Aorta (tissue), 5 donors: ENCODE data around the gene TTC27. TPM values are rescaled to one million over a fixed set of nuclear protein-coding genes. Genes with fewer than 3 reads are reported as not detected.
A peak's percentile ranks its signal among the peaks of the same experiment; 100 is the strongest.

ENCODE experiments used
- ATAC-seq: fragments of 200-7000 bp; cut with Tn5 transposase; one replicate; pipeline ENCODE4 v1.9.1; 2022; ENCODE audit warnings: moderate library complexity; ENCODE audit not compliant: low FRiP score
- DNase-seq, 2 donors: peaks; one replicate each; pipeline ENCODE4 v3.0.0-alpha.2; 2020
- H3K27ac ChIP-seq, 2 donors: one replicate each; pipeline ENCODE4 v1.5.1; 2013; ENCODE audit warnings: low read length in 2 of 2, mild to moderate bottlenecking in 2 of 2, moderate library complexity in 2 of 2, control low read depth in 1 of 2, inconsistent platforms in 1 of 2, low read depth in 1 of 2
- H3K27me3 ChIP-seq, 2 donors: one replicate each; pipeline ENCODE4 v1.6.1; 2013; ENCODE audit warnings: control low read depth in 1 of 2, low read length in 1 of 2, mild to moderate bottlenecking in 1 of 2, moderate library complexity in 1 of 2; ENCODE audit not compliant: insufficient read depth in 2 of 2, control insufficient read depth in 1 of 2
- H3K36me3 ChIP-seq, 2 donors: one replicate each; pipeline ENCODE4 v1.6.1; 2013; ENCODE audit warnings: control low read depth in 1 of 2, low read length in 1 of 2, mild to moderate bottlenecking in 1 of 2; ENCODE audit not compliant: insufficient read depth in 2 of 2, control insufficient read depth in 1 of 2
- H3K4me1 ChIP-seq, 2 donors: one replicate each; pipeline ENCODE4 v1.6.1; 2013; ENCODE audit warnings: low read length in 2 of 2, control low read depth in 1 of 2, mild to moderate bottlenecking in 1 of 2, moderate library complexity in 1 of 2; ENCODE audit not compliant: insufficient read depth in 2 of 2, control insufficient read depth in 1 of 2
- H3K4me3 ChIP-seq, 2 donors: one replicate each; pipeline ENCODE4 v1.5.1; 2013; ENCODE audit warnings: low read length in 2 of 2, control low read depth in 1 of 2, mild to moderate bottlenecking in 1 of 2
- H3K9me3 ChIP-seq: one replicate; pipeline ENCODE4 v1.6.1; 2013; ENCODE audit warnings: mild to moderate bottlenecking, low read length; ENCODE audit not compliant: control insufficient read depth
- WGBS, 2 donors: extraction: QIAGEN DNeasy Blood & Tissue Kit; methylation state at CpG; one replicate each; pipeline ENCODE4 v1.1.7; 2013; 5-methylcytosine and 5-hydroxymethylcytosine counted together
- intact Hi-C, 2 donors: fragments of 100-400 bp; cut with DNase I; formaldehyde crosslinking; loops; one replicate each; pipeline versions ENCODE4 v1.14.2 to v1.15.0; 2022
- polyA plus RNA-seq, 2 donors: library from polyadenylated mRNA; stranded (reverse); fragments of 200-250 nt; gene quantifications; one replicate each; pipeline ENCODE4 v1.2.3, GENCODE V29; 2013
- total RNA-seq, 2 donors: library from RNA; stranded (reverse); fragmentation: NEBNext Ultra II Directional; extraction: Animal tissue kit (Norgen Biotek cat#: 25700); gene quantifications; one replicate each; pipeline ENCODE4 v1.2.1, GENCODE V29; 2021
- donor health status: healthy with polysubstance abuse.
- donor health status: Bipolar disorder and iron deficiency.
- donor health status: DM: no; HTN: no; CAD: no.
- donor health status: DM: no; HTN: no; CAD: no.
- donor health status: DM: yes; HTN: yes; CAD: no.

Gene TTC27
- total and polyA plus RNA-seq, 4 donors, result 5.0 to 22.4 (median 13.0) TPM

DNA sequence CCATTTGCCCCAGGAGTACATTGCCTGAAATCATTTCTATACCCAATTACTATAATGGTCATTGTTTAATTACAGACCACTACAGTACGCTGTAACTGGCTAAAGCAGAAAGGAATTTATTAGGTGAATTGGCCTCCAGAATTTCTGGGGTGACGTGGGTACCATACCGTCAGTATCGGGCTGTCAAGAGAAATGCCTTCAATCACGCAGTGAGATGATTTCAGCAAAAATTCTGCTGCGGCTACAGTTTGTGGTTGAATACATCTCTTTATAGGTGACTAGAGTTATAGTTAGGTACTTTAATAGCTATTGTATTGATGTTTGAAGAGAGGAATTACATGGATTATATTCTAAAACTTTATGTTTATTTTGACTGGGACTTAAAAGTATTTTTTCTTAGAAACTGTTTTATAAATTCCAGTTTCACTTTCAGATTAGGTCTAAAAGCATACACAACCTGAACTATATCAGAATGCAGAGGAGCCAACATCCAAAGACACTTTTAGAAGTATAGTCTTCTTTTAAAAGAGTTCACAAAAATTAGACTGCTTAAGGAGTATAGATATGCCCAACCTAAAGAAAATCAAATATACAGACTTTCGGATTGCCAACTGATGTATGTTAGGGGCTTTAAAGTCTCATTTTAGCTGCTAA lies 128.4 kb downstream of the TTC27 start:
- 86 to 88% methylated on average over 7 of the region's 7 CpGs for WGBS, 2 donors
- H3K4me3 ChIP-seq, result no peak overlapping the region
- no peak for DNase-seq
- peaks cover 0 to 2% of the 10 kb centered on the region in 2 donors for H3K36me3 ChIP-seq
- intact Hi-C loops, result no loop called here
- no peaks in the 10 kb centered on the region for H3K9me3 ChIP-seq
- no peak overlapping the region for H3K27ac ChIP-seq
- peaks cover 2 to 3% of the 10 kb centered on the region in 2 donors for H3K4me1 ChIP-seq
- H3K27me3 ChIP-seq, result no peaks in the 10 kb centered on the region
- no peak for ATAC-seq

DNA sequence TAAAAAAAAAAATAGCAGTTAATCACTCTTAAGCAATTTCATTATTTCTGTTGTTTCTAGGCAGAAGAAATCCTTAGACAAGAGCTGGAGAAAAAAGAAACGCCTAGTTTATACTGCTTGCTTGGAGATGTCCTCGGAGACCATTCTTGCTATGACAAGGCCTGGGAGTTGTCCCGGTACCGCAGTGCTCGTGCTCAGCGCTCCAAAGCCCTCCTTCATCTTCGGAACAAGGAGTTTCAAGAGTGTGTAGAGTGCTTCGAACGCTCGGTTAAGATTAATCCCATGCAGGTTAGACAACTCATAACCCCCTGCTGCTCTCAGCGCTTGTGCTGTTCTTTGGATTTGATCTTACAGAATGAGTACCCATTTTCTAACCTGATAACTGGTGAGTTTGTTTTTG lies 130.4 kb downstream of the TTC27 start:
- WGBS, 2 donors, result 79 to 80% methylated on average over 11 of the region's 11 CpGs
- intact Hi-C loops, result no loop called here
- DNase-seq (no peak), ATAC-seq (no peak)
- no peaks in the 10 kb centered on the region for H3K9me3 ChIP-seq
- H3K4me3 ChIP-seq, result no peak overlapping the region
- H3K4me1 ChIP-seq, result no peaks in the 10 kb centered on the region
- H3K27ac ChIP-seq, result no peak overlapping the region
- H3K27me3 ChIP-seq, result no peaks in the 10 kb centered on the region
- peaks cover 0 to 2% of the 10 kb centered on the region in 2 donors for H3K36me3 ChIP-seq

DNA sequence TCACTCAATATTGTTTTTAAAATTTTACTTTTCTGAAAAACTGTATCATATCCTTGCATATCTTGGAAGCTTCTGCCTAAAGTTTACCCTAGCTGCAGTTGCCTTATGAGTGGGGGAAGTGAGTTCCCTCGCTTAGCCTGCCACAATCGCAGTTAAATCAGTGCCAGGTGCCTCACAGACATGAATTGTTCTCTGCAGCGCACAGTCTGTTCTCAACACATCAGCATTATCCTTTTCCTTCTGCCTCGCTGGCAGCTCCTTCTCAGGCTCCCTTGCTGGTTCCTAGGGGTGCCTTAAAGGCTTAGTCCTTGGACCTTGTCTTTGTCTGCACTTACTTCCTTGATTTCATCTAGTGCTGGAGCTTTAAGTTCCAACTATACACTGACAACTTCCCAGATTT lies 132.8 kb downstream of the TTC27 start:
- H3K27me3 ChIP-seq, result no peaks in the 10 kb centered on the region
- DNase-seq (no peak), ATAC-seq (no peak)
- 73 to 84% methylated on average over 4 of the region's 4 CpGs for WGBS, 2 donors
- peaks cover 0 to 4% of the 10 kb centered on the region in 2 donors for H3K36me3 ChIP-seq
- no peak overlapping the region for H3K4me3 ChIP-seq
- H3K9me3 ChIP-seq, result no peaks in the 10 kb centered on the region
- intact Hi-C loops, result no loop called here
- H3K4me1 ChIP-seq, result no peaks in the 10 kb centered on the region
- no peak overlapping the region for H3K27ac ChIP-seq

DNA sequence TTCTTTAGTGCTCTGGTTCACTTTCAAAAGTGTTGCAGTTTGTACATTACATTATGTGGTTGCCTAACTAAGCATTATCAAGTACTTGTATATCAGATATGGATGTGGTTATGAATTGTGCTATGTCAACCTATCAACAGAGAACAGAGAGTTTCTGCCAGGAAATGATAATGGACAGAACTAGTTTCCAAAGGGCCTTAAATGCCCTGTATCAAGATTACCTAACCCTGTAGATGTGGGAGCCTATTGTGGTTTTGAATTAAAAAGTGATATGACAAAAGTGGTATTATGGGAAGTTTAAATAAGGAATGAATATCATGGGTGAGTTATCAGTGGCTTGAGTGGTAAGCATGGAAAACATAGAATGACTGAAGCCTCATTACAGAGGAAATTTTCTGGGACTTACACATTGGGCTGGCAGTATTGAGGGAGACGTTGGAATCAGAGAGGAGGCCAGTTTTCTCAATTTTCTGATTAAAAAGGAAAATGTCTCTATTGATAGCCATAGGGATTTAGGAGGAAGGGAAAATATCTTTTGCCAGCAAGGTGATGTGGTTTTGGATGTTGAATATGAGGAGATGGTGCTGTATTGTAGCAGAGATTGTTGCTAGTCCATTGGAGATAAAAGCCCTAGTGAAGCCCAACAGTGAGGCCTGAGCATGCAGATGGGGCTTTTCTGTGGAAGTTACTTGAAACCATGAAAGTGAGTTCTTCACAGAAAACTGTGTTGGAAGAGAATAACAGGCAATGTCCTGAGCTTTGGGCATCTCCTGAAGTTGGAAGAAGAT lies 140.7 kb downstream of the TTC27 start:
- Histone ChIP-seq H3K27me3 (no peaks in the 10 kb centered on the region), H3K4me3 (no peak overlapping the region), H3K9me3 (no peaks in the 10 kb centered on the region), H3K4me1 (no peaks in the 10 kb centered on the region), H3K27ac (no peak overlapping the region), H3K36me3 (peaks cover 0 to 2% of the 10 kb centered on the region in 2 donors)
- 84 to 85% methylated on average over 1 of the region's 1 CpG for WGBS, 2 donors
- no peak for ATAC-seq
- intact Hi-C loops, result no loop called here
- no peak for DNase-seq

DNA sequence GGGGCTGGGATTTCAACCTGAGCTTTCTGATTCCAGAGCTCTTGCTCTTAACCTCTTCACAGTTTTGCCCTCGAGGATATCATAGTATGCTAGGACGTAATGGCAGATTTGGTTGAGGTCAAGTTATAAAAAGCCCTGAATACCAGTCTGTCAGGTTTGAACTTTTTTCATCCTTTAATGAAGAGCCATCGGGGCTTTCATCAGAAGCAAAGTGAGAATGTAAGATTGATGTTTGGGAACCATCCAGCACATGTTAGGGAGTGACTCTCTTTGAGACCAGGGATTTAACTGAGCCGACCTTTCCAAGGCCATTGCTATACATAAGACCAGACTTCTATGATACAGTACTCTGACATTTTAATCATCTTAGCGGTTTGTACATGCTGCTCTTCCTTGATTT lies 142.5 kb downstream of the TTC27 start:
- ATAC-seq, result no peak

DNA sequence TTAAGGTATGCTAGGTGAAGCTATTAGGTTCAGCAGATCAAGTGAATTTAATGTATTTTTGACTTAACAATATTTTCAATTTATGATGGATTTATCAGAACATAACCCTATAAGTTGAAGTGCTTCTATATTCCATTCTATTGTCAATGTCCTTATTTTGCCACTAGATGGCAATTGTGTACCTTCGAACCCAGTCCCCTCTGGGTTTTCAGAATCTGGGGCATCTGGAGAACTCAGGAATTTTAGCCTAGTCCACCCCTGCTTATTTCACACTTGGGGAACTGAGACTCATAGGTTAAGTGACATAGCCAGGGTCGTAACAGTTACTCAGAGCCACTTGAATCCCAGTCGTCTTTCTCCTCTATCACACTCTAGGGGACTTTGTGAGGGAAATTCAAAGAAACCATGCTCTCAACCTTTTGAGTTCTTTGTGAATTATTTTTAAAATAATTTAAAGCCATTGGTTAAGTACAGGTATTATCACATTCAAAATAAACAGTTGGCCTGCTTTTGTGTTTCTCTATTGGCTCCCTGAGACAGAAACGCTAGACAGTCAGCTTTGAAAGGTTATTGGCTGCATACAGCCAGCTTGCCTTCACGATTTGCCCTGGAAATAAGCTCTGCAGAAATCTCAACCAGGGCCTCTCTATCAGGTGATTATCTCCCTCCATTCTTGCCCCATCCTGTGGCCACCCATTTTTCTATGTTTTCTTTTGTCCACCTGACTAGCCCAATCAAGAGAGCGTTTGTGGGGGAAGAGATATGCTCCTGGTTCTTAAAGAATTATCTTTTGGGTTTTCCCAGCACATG lies 145.0 kb downstream of the TTC27 start:
- DNase-seq, result no peak
- ATAC-seq, result peak; percentile 54
- Histone ChIP-seq H3K4me3 (no peak overlapping the region), H3K36me3 (no peaks in the 10 kb centered on the region), H3K4me1 (no peaks in the 10 kb centered on the region), H3K27ac (no peak overlapping the region), H3K27me3 (no peaks in the 10 kb centered on the region), H3K9me3 (no peaks in the 10 kb centered on the region)
- intact Hi-C loops, result loop anchor here (2.0 to 10.0 kb wide), 5 partner anchors 221 to 814 kb away; no protein-coding TSS in a partner anchor
- WGBS, 2 donors, result 29 to 31% methylated on average over 6 of the region's 6 CpGs

More for the DNA sequence above, 142.5 kb downstream of the TTC27 start:
- Histone ChIP-seq H3K27ac (no peak overlapping the region), H3K9me3 (no peaks in the 10 kb centered on the region), H3K27me3 (no peaks in the 10 kb centered on the region), H3K4me3 (no peak overlapping the region), H3K36me3 (no peaks in the 10 kb centered on the region), H3K4me1 (no peaks in the 10 kb centered on the region)
- no peak for DNase-seq
- WGBS, 2 donors, result 83 to 86% methylated on average over 5 of the region's 5 CpGs
- intact Hi-C loops, result loop anchor here (5.0 to 10.0 kb wide), 4 partner anchors 218 to 817 kb away; no protein-coding TSS in a partner anchor

DNA sequence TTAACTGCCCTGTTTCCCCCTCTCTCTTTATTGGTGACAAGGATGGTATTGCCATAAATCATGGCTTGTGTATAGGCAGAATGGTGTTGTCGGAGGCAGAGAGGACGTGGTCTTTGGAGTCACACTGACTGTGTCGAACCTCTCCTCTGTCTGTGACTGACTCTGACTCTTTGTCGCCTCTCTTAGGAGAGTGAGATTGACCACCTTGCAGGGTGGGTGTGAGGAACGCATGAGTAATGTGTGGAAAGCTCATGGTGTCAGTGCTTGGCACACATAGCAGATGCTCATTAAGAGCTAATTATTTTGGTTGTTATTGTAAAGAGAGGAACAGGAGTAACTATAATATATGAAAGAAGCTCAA lies 145.6 kb downstream of the TTC27 start:
- no peaks in the 10 kb centered on the region for H3K36me3 ChIP-seq
- DNase-seq (no peak), ATAC-seq (no peak)
- WGBS, 2 donors, result 89% methylated on average over 5 of the region's 5 CpGs
- no peaks in the 10 kb centered on the region for H3K4me1 ChIP-seq
- H3K27me3 ChIP-seq, result no peaks in the 10 kb centered on the region
- H3K4me3 ChIP-seq, result no peak overlapping the region
- H3K27ac ChIP-seq, result no peak overlapping the region
- intact Hi-C loops, result loop anchor here (2.0 to 10.0 kb wide), 5 partner anchors 221 to 814 kb away; no protein-coding TSS in a partner anchor
- no peaks in the 10 kb centered on the region for H3K9me3 ChIP-seq

DNA sequence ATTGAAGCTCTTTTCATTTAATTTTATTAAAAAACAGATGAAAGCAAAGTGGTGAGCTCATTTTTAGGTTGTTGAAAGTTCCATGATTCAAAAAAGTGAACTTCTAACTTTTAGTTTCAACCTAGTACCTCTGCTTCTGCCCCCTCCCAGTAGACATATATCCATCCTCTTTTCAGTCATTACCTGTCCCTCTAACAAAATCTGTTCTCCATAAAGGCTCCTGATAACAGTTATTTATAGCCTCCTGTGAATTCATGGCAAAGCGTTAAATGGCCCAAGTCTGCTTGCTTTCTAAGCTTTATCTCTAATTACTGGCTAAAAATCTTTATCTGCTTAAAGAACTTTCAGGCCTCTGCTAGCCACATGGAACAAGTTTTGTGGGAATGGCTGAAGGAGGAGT lies 148.1 kb downstream of the TTC27 start:
- ATAC-seq, result no peak
- Histone ChIP-seq H3K27ac (no peak overlapping the region), H3K4me1 (no peaks in the 10 kb centered on the region), H3K4me3 (no peak overlapping the region), H3K36me3 (peaks cover 0 to 1% of the 10 kb centered on the region in 2 donors), H3K27me3 (no peaks in the 10 kb centered on the region), H3K9me3 (no peaks in the 10 kb centered on the region)
- WGBS, 2 donors, result 17 to 29% methylated on average over 1 of the region's 1 CpG
- intact Hi-C loops, result loop anchor here in 1 of 2 donors (5.0 to 10.0 kb wide), 2 partner anchors 171 to 669 kb away; partner anchors contain the start of gene LTBP1
- no peak for DNase-seq
